Esophagus muscularis mucosa (tissue), 3 donors: Measurements from ENCODE around the gene OGN.

Experiments used
- EP300 ChIP-seq: sonication (generic); formaldehyde crosslinking; IDR thresholded peaks from one replicate; pipeline ENCODE4 v1.6.1; 2017; ENCODE audit warnings: antibody characterized with exemption
- TF ChIP-seq, protein P1 (sequence below), 3 experiments: fragments of 200-600 bp in 2 of 3; fragments of 450-650 bp in 1 of 3; sonication (generic) in 2 of 3; IDR thresholded peaks; one replicate each; pipeline ENCODE4 v1.5.1; 2017 to 2019; ENCODE audit warnings: antibody characterized with exemption in 3 of 3, mild to moderate bottlenecking in 2 of 3, moderate library complexity in 1 of 3

DNA sequence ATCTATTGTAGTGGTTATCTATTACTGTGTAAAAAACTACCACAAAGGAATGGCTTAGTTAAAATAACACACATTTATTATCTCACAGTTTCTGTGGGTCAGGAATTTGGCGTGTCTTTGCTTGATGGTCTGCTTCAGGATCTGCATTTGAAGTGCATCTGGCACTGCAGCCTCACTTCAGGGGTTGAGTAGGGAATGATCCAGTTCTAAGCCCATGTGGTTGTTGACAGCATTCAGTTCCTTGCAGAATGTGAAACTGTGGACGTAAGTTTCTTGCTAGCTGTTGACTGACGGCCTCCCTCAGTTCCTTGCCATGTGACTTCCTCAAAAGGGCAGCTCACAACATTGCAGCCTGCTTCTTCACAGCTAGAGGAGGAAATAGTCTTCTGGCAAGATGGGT, 2.1 kb upstream of the OGN start:
- TF ChIP-seq EP300 = no peak
- TF ChIP-seq, protein P1, sequence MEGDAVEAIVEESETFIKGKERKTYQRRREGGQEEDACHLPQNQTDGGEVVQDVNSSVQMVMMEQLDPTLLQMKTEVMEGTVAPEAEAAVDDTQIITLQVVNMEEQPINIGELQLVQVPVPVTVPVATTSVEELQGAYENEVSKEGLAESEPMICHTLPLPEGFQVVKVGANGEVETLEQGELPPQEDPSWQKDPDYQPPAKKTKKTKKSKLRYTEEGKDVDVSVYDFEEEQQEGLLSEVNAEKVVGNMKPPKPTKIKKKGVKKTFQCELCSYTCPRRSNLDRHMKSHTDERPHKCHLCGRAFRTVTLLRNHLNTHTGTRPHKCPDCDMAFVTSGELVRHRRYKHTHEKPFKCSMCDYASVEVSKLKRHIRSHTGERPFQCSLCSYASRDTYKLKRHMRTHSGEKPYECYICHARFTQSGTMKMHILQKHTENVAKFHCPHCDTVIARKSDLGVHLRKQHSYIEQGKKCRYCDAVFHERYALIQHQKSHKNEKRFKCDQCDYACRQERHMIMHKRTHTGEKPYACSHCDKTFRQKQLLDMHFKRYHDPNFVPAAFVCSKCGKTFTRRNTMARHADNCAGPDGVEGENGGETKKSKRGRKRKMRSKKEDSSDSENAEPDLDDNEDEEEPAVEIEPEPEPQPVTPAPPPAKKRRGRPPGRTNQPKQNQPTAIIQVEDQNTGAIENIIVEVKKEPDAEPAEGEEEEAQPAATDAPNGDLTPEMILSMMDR (IDR thresholded peaks at IDR 0.05) = no peak
